GM20000 (cell line): ENCODE measurements around the gene NR6A1.
"Not testable (repeated sequence)": the region's sequence is repeated elsewhere in the genome, so short reads cannot be mapped to it uniquely, and the experiment has no call there.

ENCODE experiments used
- DNase-seq: peaks from one replicate; pipeline ENCODE4 v3.0.0; 2012; ENCODE audit warnings: low spot score
- CTCF ChIP-seq: IDR thresholded peaks from 2 replicates; pipeline ENCODE4 v1.5.1; 2012; ENCODE audit warnings: mild to moderate bottlenecking, control low read depth; ENCODE audit errors: extremely low read depth, missing control alignments

Gene NR6A1

GRCh38 chr9:124742940-124743339 lies 28.2 kb downstream of the NR6A1 start:
- no peak for TF ChIP-seq CTCF
- no peak for DNase-seq

GRCh38 chr9:124741662-124742061 lies 29.4 kb downstream of the NR6A1 start:
- no peak for TF ChIP-seq CTCF
- DNase-seq, result no peak

GRCh38 chr9:124741149-124741548 lies 30.0 kb downstream of the NR6A1 start:
- no peak for TF ChIP-seq CTCF
- no peak for DNase-seq

- no peak for DNase-seq
- TF ChIP-seq CTCF, result no peak
Measured at GRCh38 chr9:124739360-124739759, 31.8 kb downstream of the NR6A1 start.

- DNase-seq, result not testable (repeated sequence)
Measured at GRCh38 chr9:124738075-124738474, 33.0 kb downstream of the NR6A1 start.

GRCh38 chr9:124735121-124735520 lies 36.0 kb downstream of the NR6A1 start:
- TF ChIP-seq CTCF, result no peak
- no peak for DNase-seq

- DNase-seq, result not testable (repeated sequence)
Measured at GRCh38 chr9:124734741-124735083, 36.4 kb downstream of the NR6A1 start.

GRCh38 chr9:124733964-124734740 lies 37.0 kb downstream of the NR6A1 start:
- no peak for TF ChIP-seq CTCF
- DNase-seq, result no peak
